A673 (cell line): ENCODE results near the gene MAML2.

Source experiments
- CTCF ChIP-seq: fragments of 300-800, 200-600 bp; sonication (generic); conservative IDR thresholded peaks from 2 replicates; pipeline ENCODE4 v1.5.1; 2017; ENCODE audit warnings: low read depth, mild to moderate bottlenecking, antibody characterized with exemption, low read length, moderate library complexity, mixed read lengths
- EZH2 ChIP-seq: fragments of 200-600 bp; sonication (generic); IDR thresholded peaks from 2 replicates; pipeline ENCODE4 v1.6.1; 2017; ENCODE audit warnings: borderline replicate concordance, low read depth, mild to moderate bottlenecking, mixed read lengths, antibody characterized with exemption, low read length; ENCODE audit not compliant: poor library complexity, severe bottlenecking

GRCh38 chr11:96265972-96266371 is 77.0 kb downstream of the MAML2 start:
- TF ChIP-seq CTCF (no peak), EZH2 (no peak)
